ENCODE results near the gene SMYD3. TPM values are rescaled to one million over a fixed set of nuclear protein-coding genes. Genes with fewer than 3 reads are reported as not detected.

Gene SMYD3
- total and polyA plus RNA-seq, 2 donors (not counting 1 experiment from before 2014, with no cell fraction given): 9.7 to 37.2 TPM

DNA sequence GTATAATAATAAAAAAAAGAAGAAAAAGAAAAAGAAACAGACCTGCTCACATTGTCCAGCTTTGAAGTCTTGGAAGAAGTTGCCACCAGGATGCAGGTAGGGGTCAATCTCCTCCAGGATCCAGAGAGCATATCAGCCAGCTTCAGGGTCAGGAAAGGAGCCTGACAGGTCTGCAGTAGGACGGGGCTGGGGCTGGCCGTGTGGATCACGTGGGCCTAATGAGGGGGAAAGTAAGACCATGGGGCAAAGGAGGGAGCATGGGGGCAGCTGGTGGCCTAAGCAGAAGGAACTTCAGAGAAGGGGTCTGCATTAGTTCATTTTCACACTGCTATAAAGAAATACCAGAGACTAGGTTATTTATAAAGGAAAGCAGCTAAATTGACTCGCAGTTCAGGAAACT, 19.3 kb upstream of the SMYD3 start:
- no peak for TF ChIP-seq EZH2 (IDR thresholded peaks at IDR 0.05; ENCODE audit: borderline replicate concordance, insufficient read depth, low read depth, low read length, poor library complexity, severe bottlenecking)
- TF ChIP-seq, protein P1, sequence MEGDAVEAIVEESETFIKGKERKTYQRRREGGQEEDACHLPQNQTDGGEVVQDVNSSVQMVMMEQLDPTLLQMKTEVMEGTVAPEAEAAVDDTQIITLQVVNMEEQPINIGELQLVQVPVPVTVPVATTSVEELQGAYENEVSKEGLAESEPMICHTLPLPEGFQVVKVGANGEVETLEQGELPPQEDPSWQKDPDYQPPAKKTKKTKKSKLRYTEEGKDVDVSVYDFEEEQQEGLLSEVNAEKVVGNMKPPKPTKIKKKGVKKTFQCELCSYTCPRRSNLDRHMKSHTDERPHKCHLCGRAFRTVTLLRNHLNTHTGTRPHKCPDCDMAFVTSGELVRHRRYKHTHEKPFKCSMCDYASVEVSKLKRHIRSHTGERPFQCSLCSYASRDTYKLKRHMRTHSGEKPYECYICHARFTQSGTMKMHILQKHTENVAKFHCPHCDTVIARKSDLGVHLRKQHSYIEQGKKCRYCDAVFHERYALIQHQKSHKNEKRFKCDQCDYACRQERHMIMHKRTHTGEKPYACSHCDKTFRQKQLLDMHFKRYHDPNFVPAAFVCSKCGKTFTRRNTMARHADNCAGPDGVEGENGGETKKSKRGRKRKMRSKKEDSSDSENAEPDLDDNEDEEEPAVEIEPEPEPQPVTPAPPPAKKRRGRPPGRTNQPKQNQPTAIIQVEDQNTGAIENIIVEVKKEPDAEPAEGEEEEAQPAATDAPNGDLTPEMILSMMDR (IDR thresholded peaks at IDR 0.05): no peak
- no peaks in the 10 kb centered on the region for H3K36me3 ChIP-seq (replicated peaks in 1 of 2; ENCODE audit: control extremely low read depth in 1 of 2, control insufficient read depth in 1 of 2, extremely low read depth in 1 of 2, insufficient read depth in 2 of 2, low read length in 1 of 2)
- no peak overlapping the region for H3K27ac ChIP-seq (ENCODE audit: low read length in 2 of 2)
- H4K20me1 ChIP-seq (ENCODE audit: control insufficient read depth, insufficient read depth, low read length, poor library complexity, severe bottlenecking): no peaks in the 10 kb centered on the region
- H3K9me3 Mint-ChIP-seq (ENCODE audit: insufficient read depth): peaks cover 5% of the 10 kb centered on the region
- H3K27ac Mint-ChIP-seq: no peak overlapping the region
- ATAC-seq (ENCODE audit: low read depth): no peak
- intact Hi-C loops (cut with micrococcal nuclease): no loop called here
- ChIA-PET CTCF (no interaction called here), POLR2A (no interaction called here)
- H3K79me2 ChIP-seq (ENCODE audit: control insufficient read depth, insufficient read depth, low read length): no peaks in the 10 kb centered on the region
- H3K4me3 Mint-ChIP-seq: no peak overlapping the region
- H3K4me1 ChIP-seq (ENCODE audit: control insufficient read depth in 2 of 2, insufficient read depth in 2 of 2, low read length in 2 of 2): peaks cover 0 to 8% of the 10 kb centered on the region in 2 donors
- no peak overlapping the region for H2AFZ ChIP-seq (ENCODE audit: insufficient read depth, low read depth, low read length, poor library complexity, severe bottlenecking)
- 100% methylated on average over 3 of the region's 4 CpGs for WGBS (ENCODE audit: insufficient coverage)
- peaks cover 0 to 22% (median 5%) of the 10 kb centered on the region in 3 donors for H3K9me3 ChIP-seq (ENCODE audit: control extremely low read depth in 1 of 3, control insufficient read depth in 2 of 3, insufficient read depth in 1 of 3, low read length in 2 of 3)
- no peak for DNase-seq
- H3K4me1 Mint-ChIP-seq: peaks cover 6% of the 10 kb centered on the region
- no peak overlapping the region for H3K9ac ChIP-seq (ENCODE audit: low read length)
- no peaks in the 10 kb centered on the region for H3K27me3 Mint-ChIP-seq
- H3K27me3 ChIP-seq (replicated peaks in 1 of 4; ENCODE audit: control extremely low read depth in 1 of 4, control insufficient read depth in 3 of 4, insufficient read depth in 4 of 4, low read length in 3 of 4): no peaks in the 10 kb centered on the region
- H3K4me2 ChIP-seq (replicated peaks; ENCODE audit: low read depth, low read length, poor library complexity, severe bottlenecking): no peak overlapping the region
- H3K4me3 ChIP-seq (ENCODE audit: control extremely low read depth in 1 of 5, extremely low read depth in 1 of 5, insufficient read depth in 1 of 5, low read depth in 2 of 5, low read length in 4 of 5): no peak overlapping the region

DNA sequence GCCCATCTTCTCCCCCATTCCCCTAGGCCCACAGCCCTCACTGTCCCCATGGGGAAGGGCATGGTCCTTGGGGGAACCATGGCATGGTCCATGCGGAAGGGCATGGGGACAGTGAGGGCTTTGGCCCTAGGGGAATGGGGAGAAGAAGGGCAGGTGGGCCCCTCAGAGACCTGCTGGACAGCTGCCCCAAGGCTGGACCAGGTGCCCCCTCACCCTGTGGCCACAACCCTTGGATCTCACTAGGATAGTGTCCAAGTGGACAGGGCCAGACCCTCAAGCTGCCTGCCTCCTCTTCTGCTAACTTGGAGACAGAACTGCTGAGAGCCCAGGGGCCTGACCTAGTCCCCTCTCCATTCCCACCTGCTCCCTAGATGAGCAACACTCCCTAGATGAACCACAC, 12.4 kb upstream of the SMYD3 start:
- no peak overlapping the region for H3K27ac ChIP-seq (ENCODE audit: low read length in 2 of 2)
- 100% methylated on average over 1 of the region's 1 CpG for WGBS (ENCODE audit: insufficient coverage)
- ChIA-PET POLR2A (no interaction called here), CTCF (no interaction called here)
- ATAC-seq (ENCODE audit: low read depth) (no peak), DNase-seq (no peak)
- H4K20me1 ChIP-seq (ENCODE audit: control insufficient read depth, insufficient read depth, low read length, poor library complexity, severe bottlenecking): no peaks in the 10 kb centered on the region
- H3K36me3 ChIP-seq (replicated peaks in 1 of 2; ENCODE audit: control extremely low read depth in 1 of 2, control insufficient read depth in 1 of 2, extremely low read depth in 1 of 2, insufficient read depth in 2 of 2, low read length in 1 of 2): no peaks in the 10 kb centered on the region
- no peak overlapping the region for H3K4me2 ChIP-seq (replicated peaks; ENCODE audit: low read depth, low read length, poor library complexity, severe bottlenecking)
- H3K4me3 ChIP-seq (ENCODE audit: control extremely low read depth in 1 of 5, extremely low read depth in 1 of 5, insufficient read depth in 1 of 5, low read depth in 2 of 5, low read length in 4 of 5): no peak overlapping the region
- no peaks in the 10 kb centered on the region for H3K4me1 ChIP-seq (ENCODE audit: control insufficient read depth in 2 of 2, insufficient read depth in 2 of 2, low read length in 2 of 2)
- H2AFZ ChIP-seq (ENCODE audit: insufficient read depth, low read depth, low read length, poor library complexity, severe bottlenecking): no peak overlapping the region
- no peaks in the 10 kb centered on the region for H3K79me2 ChIP-seq (ENCODE audit: control insufficient read depth, insufficient read depth, low read length)
- intact Hi-C loops (cut with micrococcal nuclease): no loop called here
- peaks cover 0 to 55% (median 18%) of the 10 kb centered on the region in 3 donors for H3K9me3 ChIP-seq (ENCODE audit: control extremely low read depth in 1 of 3, control insufficient read depth in 2 of 3, insufficient read depth in 1 of 3, low read length in 2 of 3)
- no peak overlapping the region for H3K27ac Mint-ChIP-seq
- no peaks in the 10 kb centered on the region for H3K27me3 Mint-ChIP-seq
- H3K4me3 Mint-ChIP-seq: no peak overlapping the region
- H3K27me3 ChIP-seq (replicated peaks in 1 of 4; ENCODE audit: control extremely low read depth in 1 of 4, control insufficient read depth in 3 of 4, insufficient read depth in 4 of 4, low read length in 3 of 4): no peaks in the 10 kb centered on the region
- TF ChIP-seq EZH2 (IDR thresholded peaks at IDR 0.05; ENCODE audit: borderline replicate concordance, insufficient read depth, low read depth, low read length, poor library complexity, severe bottlenecking): no peak
- TF ChIP-seq, protein P1 (IDR thresholded peaks at IDR 0.05): no peak
- no peak overlapping the region for H3K9ac ChIP-seq (ENCODE audit: low read length)
- H3K9me3 Mint-ChIP-seq (ENCODE audit: insufficient read depth): peaks cover 7% of the 10 kb centered on the region
- H3K4me1 Mint-ChIP-seq: no peaks in the 10 kb centered on the region
